B cell (primary cell): ENCODE results near the gene GHR. TPM values are rescaled to one million over a fixed set of nuclear protein-coding genes. Genes with fewer than 3 reads are reported as not detected.

ENCODE experiments used
- ATAC-seq: fragments of 200-7000 bp; cut with Tn5 transposase; one replicate; pipeline ENCODE4 v1.10.0; 2021; ENCODE audit warnings: low read depth, mild to moderate bottlenecking, moderate number of reproducible peaks, moderate library complexity
- CTCF ChIA-PET: fragments of 350-600 bp; sonication (Branson Sonifier 250); formaldehyde crosslinking; loops from one replicate; lab custom pipeline; 2021; ENCODE audit warnings: antibody characterized with exemption, inconsistent platforms; lab: Charles Lee
- POLR2A ChIA-PET: fragments of 350-600 bp; sonication (Branson Sonifier 250); formaldehyde crosslinking; loops from one replicate; lab custom pipeline; 2021; ENCODE audit warnings: antibody characterized with exemption; lab: Charles Lee
- DNase-seq: peaks from one replicate; pipeline ENCODE4 v3.0.0; 2013
- H2AFZ ChIP-seq: 2 replicates; pipeline ENCODE4 v1.6.1; 2012; ENCODE audit warnings: mild to moderate bottlenecking, low read depth, low read length; ENCODE audit not compliant: insufficient read depth, poor library complexity, severe bottlenecking
- H3K27ac ChIP-seq, 2 donors: 1 replicate in 1 of 2; 2 replicates in 1 of 2; pipeline ENCODE4 v1.5.1; 2012 to 2013; ENCODE audit warnings: low read length in 2 of 2, mild to moderate bottlenecking in 2 of 2, moderate library complexity in 1 of 2
- H3K27me3 ChIP-seq, 4 experiments: fragments of 200-600 bp in 1 of 4; sonication (generic) in 1 of 4; replicated peaks in 1 of 4; 1 replicate in 2 of 4; 2 replicates in 2 of 4; pipeline versions ENCODE4 v1.6.1 to v1.7.0; 2013 to 2016; ENCODE audit warnings: low read length in 3 of 4, mild to moderate bottlenecking in 2 of 4, mixed read lengths in 1 of 4, moderate library complexity in 1 of 4; ENCODE audit not compliant: insufficient read depth in 4 of 4, control insufficient read depth in 3 of 4; ENCODE audit errors: control extremely low read depth in 1 of 4
- H3K36me3 ChIP-seq, 2 experiments: replicated peaks in 1 of 2; 1 replicate in 1 of 2; 2 replicates in 1 of 2; pipeline versions ENCODE4 v1.6.1 to v1.7.1; 2013; ENCODE audit warnings: low read length in 1 of 2; ENCODE audit not compliant: insufficient read depth in 2 of 2, control insufficient read depth in 1 of 2; ENCODE audit errors: control extremely low read depth in 1 of 2, extremely low read depth in 1 of 2
- H3K4me1 ChIP-seq, 2 donors: fragments of 200-600 bp in 1 of 2; sonication (generic) in 1 of 2; 1 replicate in 1 of 2; 2 replicates in 1 of 2; pipeline versions ENCODE4 v1.5.1 to v1.6.1; 2013 to 2017; ENCODE audit warnings: low read length in 2 of 2; ENCODE audit not compliant: control insufficient read depth in 2 of 2, insufficient read depth in 2 of 2
- H3K4me2 ChIP-seq: replicated peaks from 2 replicates; pipeline ENCODE3; 2012; ENCODE audit warnings: mild to moderate bottlenecking, low read depth, low read length; ENCODE audit not compliant: poor library complexity, severe bottlenecking
- H3K4me3 ChIP-seq, 5 experiments: fragments of 200-600 bp in 1 of 5; sonication (generic) in 1 of 5; 1 replicate in 3 of 5; 2 replicates in 2 of 5; pipeline versions ENCODE4 v1.5.1 to v1.7.0; 2011 to 2016; ENCODE audit warnings: low read length in 4 of 5, mild to moderate bottlenecking in 4 of 5, low read depth in 2 of 5, control low read depth in 1 of 5, moderate library complexity in 1 of 5; ENCODE audit not compliant: insufficient read depth in 1 of 5; ENCODE audit errors: control extremely low read depth in 1 of 5, extremely low read depth in 1 of 5
- H3K79me2 ChIP-seq: fragments of 200-600 bp; sonication (generic); one replicate; pipeline ENCODE4 v1.6.0; 2016; ENCODE audit warnings: low read length; ENCODE audit not compliant: control insufficient read depth, insufficient read depth
- H3K9ac ChIP-seq: fragments of 200-600 bp; sonication (generic); 2 replicates; pipeline ENCODE4 v1.6.1; 2017; ENCODE audit warnings: mild to moderate bottlenecking, low read length, moderate library complexity
- H3K9me3 ChIP-seq, 3 donors: one replicate each; pipeline versions ENCODE4 v1.6.1 to v1.7.1; 2013; ENCODE audit warnings: low read length in 2 of 3; ENCODE audit not compliant: control insufficient read depth in 2 of 3, insufficient read depth in 1 of 3; ENCODE audit errors: control extremely low read depth in 1 of 3
- H4K20me1 ChIP-seq: 2 replicates; pipeline ENCODE4 v1.6.0; 2012; ENCODE audit warnings: mild to moderate bottlenecking, low read length; ENCODE audit not compliant: insufficient read depth, control insufficient read depth, poor library complexity, severe bottlenecking
- H3K27ac Mint-ChIP-seq: one replicate; pipeline ENCODE4 v1.8.0; 2021; ENCODE audit warnings: mixed read lengths
- H3K27me3 Mint-ChIP-seq: one replicate; pipeline ENCODE4 v1.8.0; 2021; ENCODE audit warnings: mixed read lengths
- H3K4me1 Mint-ChIP-seq: one replicate; pipeline ENCODE4 v1.8.0; 2021; ENCODE audit warnings: mixed read lengths
- H3K4me3 Mint-ChIP-seq: one replicate; pipeline ENCODE4 v1.8.0; 2021; ENCODE audit warnings: mixed read lengths
- H3K9me3 Mint-ChIP-seq: one replicate; pipeline ENCODE4 v1.8.0; 2022; ENCODE audit warnings: mixed read lengths; ENCODE audit not compliant: insufficient read depth
- CTCF ChIP-seq: fragments of 200-600 bp; IDR thresholded peaks from one replicate; pipeline ENCODE4 v1.8.0; 2022; ENCODE audit warnings: antibody characterized with exemption, mild to moderate bottlenecking
- EZH2 ChIP-seq: IDR thresholded peaks from 2 replicates; pipeline ENCODE4 v1.6.1; 2012; ENCODE audit warnings: borderline replicate concordance, low read depth, mild to moderate bottlenecking, moderate library complexity, low read length; ENCODE audit not compliant: insufficient read depth, poor library complexity, severe bottlenecking
- WGBS: methylation state at CpG from one replicate; pipeline ENCODE4 v1.1.5; 2013; ENCODE audit warnings: missing lambda C conversion rate; ENCODE audit not compliant: insufficient coverage; 5-methylcytosine and 5-hydroxymethylcytosine counted together
- intact Hi-C: fragments of 100-400 bp; cut with micrococcal nuclease; formaldehyde crosslinking; loops from one replicate; pipeline ENCODE4 v1.10.0; 2022
- polyA plus RNA-seq: library from polyadenylated mRNA; depleted of rRNA; stranded (reverse); fragments of >200 nt; gene quantifications from 2 replicates; pipeline ENCODE4 v1.2.3, GENCODE V29; 2012
- total RNA-seq, 2 donors: library from RNA; stranded (reverse); fragments of 120-200 nt in 1 of 2; gene quantifications; 1 replicate in 1 of 2; 2 replicates in 1 of 2; pipeline versions ENCODE4 v1.2.3 to v1.2.4, GENCODE V29; 2013 to 2022

Gene GHR
- total and polyA plus RNA-seq, 2 donors (not counting 1 experiment from before 2014, with no cell fraction given): not detected

GRCh38 chr5:42718591-42718990, 295.4 kb downstream of the GHR start:
- H3K36me3 ChIP-seq: no peaks in the 10 kb centered on the region
- ChIA-PET POLR2A (no interaction called here), CTCF (no interaction called here)
- DNase-seq (no peak), ATAC-seq (no peak)
- WGBS: 9% methylated on average over 4 of the region's 4 CpGs
- intact Hi-C loops: no loop called here
- Mint-ChIP-seq H3K4me3 (no peak overlapping the region), H3K27me3 (peaks cover 14% of the 10 kb centered on the region), H3K27ac (no peak overlapping the region), H3K4me1 (peaks cover 8% of the 10 kb centered on the region), H3K9me3 (no peaks in the 10 kb centered on the region)
- H3K27me3 ChIP-seq: peaks cover 0 to 4% (median 1%) of the 10 kb centered on the region in 4 experiments
- H4K20me1 ChIP-seq: no peaks in the 10 kb centered on the region
- H3K9me3 ChIP-seq: no peaks in the 10 kb centered on the region
- no peaks in the 10 kb centered on the region for H3K79me2 ChIP-seq
- no peak overlapping the region for H2AFZ ChIP-seq
- no peak for TF ChIP-seq EZH2
- peaks cover 7 to 8% of the 10 kb centered on the region in 2 donors for H3K4me1 ChIP-seq
- H3K4me2 ChIP-seq: no peak overlapping the region
- no peak overlapping the region for H3K4me3 ChIP-seq
- no peak overlapping the region for H3K27ac ChIP-seq
- no peak overlapping the region for H3K9ac ChIP-seq

- no peak overlapping the region for H3K4me3 Mint-ChIP-seq
- H3K4me3 ChIP-seq: no peak overlapping the region
- H3K27ac ChIP-seq: no peak overlapping the region
- H3K9me3 ChIP-seq: no peaks in the 10 kb centered on the region
- CTCF ChIA-PET: no interaction called here
- TF ChIP-seq EZH2: no peak
- TF ChIP-seq CTCF: no peak
- WGBS: 43% methylated on average over 2 of the region's 2 CpGs
- peaks cover 15% of the 10 kb centered on the region for H3K27me3 Mint-ChIP-seq
- DNase-seq: no peak
- H3K27ac Mint-ChIP-seq: no peak overlapping the region
- ATAC-seq: no peak
- H4K20me1 ChIP-seq: no peaks in the 10 kb centered on the region
- no peaks in the 10 kb centered on the region for H3K79me2 ChIP-seq
- H3K9ac ChIP-seq: no peak overlapping the region
- H3K9me3 Mint-ChIP-seq: no peaks in the 10 kb centered on the region
- POLR2A ChIA-PET: no interaction called here
- H3K4me1 ChIP-seq: peaks cover 7 to 8% of the 10 kb centered on the region in 2 donors
- no peak overlapping the region for H3K4me2 ChIP-seq
- intact Hi-C loops: no loop called here
- H3K27me3 ChIP-seq: peaks cover 0 to 4% (median 1%) of the 10 kb centered on the region in 4 experiments
- no peak overlapping the region for H2AFZ ChIP-seq
- no peaks in the 10 kb centered on the region for H3K36me3 ChIP-seq
- peaks cover 8% of the 10 kb centered on the region for H3K4me1 Mint-ChIP-seq
Measured at GRCh38 chr5:42719034-42719433, 295.8 kb downstream of the GHR start.
